GM23338 (cell line): ENCODE data around the gene AKNA. TPM values are rescaled to one million over a fixed set of nuclear protein-coding genes. Genes with fewer than 3 reads are reported as not detected.

Experiments used
- ATAC-seq: fragments of 200-7000 bp; cut with Tn5 transposase; 3 replicates; pipeline ENCODE4 v1.9.1; 2020
- DNase-seq: peaks from one replicate; pipeline ENCODE4 v3.0.0-alpha.2; 2015; ENCODE audit warnings: low spot score
- H2AFZ ChIP-seq: fragments of 200-600 bp; sonication (generic); 2 replicates; pipeline ENCODE4 v1.8.0; 2016; ENCODE audit warnings: antibody characterized with exemption, mild to moderate bottlenecking, moderate library complexity
- H3F3A ChIP-seq: fragments of 200-600 bp; sonication (generic); replicated peaks from 2 replicates; pipeline ENCODE4 v1.8.0; 2017; ENCODE audit warnings: antibody characterized with exemption, mixed run types, low read depth
- H3K27ac ChIP-seq: fragments of 200-600 bp; sonication (generic); 2 replicates; pipeline ENCODE4 v1.6.1; 2016; ENCODE audit warnings: low read depth
- H3K27me3 ChIP-seq: fragments of 200-600 bp; sonication (generic); 2 replicates; pipeline ENCODE4 v1.8.0; 2016; ENCODE audit warnings: mild to moderate bottlenecking, mixed run types, moderate library complexity; ENCODE audit not compliant: insufficient read depth
- H3K36me3 ChIP-seq: fragments of 200-600 bp; sonication (generic); 2 replicates; pipeline ENCODE4 v1.8.0; 2016; ENCODE audit warnings: mild to moderate bottlenecking; ENCODE audit not compliant: insufficient read depth
- H3K4me1 ChIP-seq: fragments of 200-600 bp; sonication (generic); 2 replicates; pipeline ENCODE4 v1.8.0; 2016; ENCODE audit warnings: mild to moderate bottlenecking, moderate library complexity; ENCODE audit not compliant: insufficient read depth
- H3K4me2 ChIP-seq: fragments of 200-600 bp; sonication (generic); 2 replicates; pipeline ENCODE4 v1.7.1; 2017; ENCODE audit warnings: mixed run types
- H3K4me3 ChIP-seq: fragments of 200-600 bp; sonication (generic); 2 replicates; pipeline ENCODE4 v1.6.1; 2016; ENCODE audit warnings: mixed run types
- H3K79me2 ChIP-seq: fragments of 200-600 bp; sonication (generic); replicated peaks from 2 replicates; pipeline ENCODE4 v1.8.0; 2017; ENCODE audit warnings: mild to moderate bottlenecking; ENCODE audit not compliant: insufficient read depth
- H3K9me2 ChIP-seq: fragments of 200-600 bp; sonication (generic); 2 replicates; pipeline ENCODE4 v1.8.0; 2017; ENCODE audit not compliant: insufficient read depth
- H4K20me1 ChIP-seq: fragments of 200-600 bp; sonication (generic); replicated peaks from 2 replicates; pipeline ENCODE4 v1.8.0; 2017; ENCODE audit warnings: mild to moderate bottlenecking; ENCODE audit not compliant: insufficient read depth
- H3K27ac Mint-ChIP-seq: 2 replicates; pipeline ENCODE4 v1.8.0; 2020; ENCODE audit warnings: inconsistent platforms, mild to moderate bottlenecking, moderate library complexity, mixed read lengths
- H3K27me3 Mint-ChIP-seq: 3 replicates; pipeline ENCODE4 v1.8.0; 2022; ENCODE audit warnings: low read depth, mild to moderate bottlenecking, moderate library complexity, mixed read lengths, inconsistent platforms; ENCODE audit not compliant: insufficient read depth, poor library complexity
- H3K36me3 Mint-ChIP-seq: 3 replicates; pipeline ENCODE4 v1.8.0; 2021; ENCODE audit warnings: low read depth, mild to moderate bottlenecking, inconsistent platforms, moderate library complexity, mixed read lengths
- H3K4me1 Mint-ChIP-seq: 3 replicates; pipeline ENCODE4 v1.8.0; 2020; ENCODE audit warnings: mild to moderate bottlenecking, inconsistent platforms, mixed read lengths
- H3K4me3 Mint-ChIP-seq: 3 replicates; pipeline ENCODE4 v1.8.0; 2021; ENCODE audit warnings: moderate library complexity, mild to moderate bottlenecking, inconsistent platforms, mixed read lengths
- H3K9me3 Mint-ChIP-seq: 3 replicates; pipeline ENCODE4 v1.8.0; 2020; ENCODE audit warnings: moderate library complexity, mild to moderate bottlenecking, inconsistent platforms, mixed read lengths
- CREB1 ChIP-seq: fragments of 250-450 bp; sonication (Bioruptor Pico); IDR thresholded peaks from 2 replicates; pipeline ENCODE4 v1.5.0; 2020; ENCODE audit warnings: low read depth, mild to moderate bottlenecking, moderate library complexity
- EZH2 ChIP-seq: fragments of 200-600 bp; sonication (generic); IDR thresholded peaks from one replicate; pipeline ENCODE4 v1.8.0; 2017; ENCODE audit warnings: antibody characterized with exemption, mild to moderate bottlenecking, low read depth; ENCODE audit not compliant: unreplicated experiment
- EZH2phosphoT487 ChIP-seq: fragments of 200-600 bp; sonication (generic); IDR thresholded peaks from one replicate; pipeline ENCODE4 v1.8.1; 2018; ENCODE audit warnings: antibody characterized with exemption; ENCODE audit not compliant: unreplicated experiment
- NANOG ChIP-seq: IDR thresholded peaks from 2 replicates; pipeline ENCODE4 v1.6.1; 2016; ENCODE audit warnings: antibody characterized with exemption, borderline replicate concordance
- POLR2AphosphoS5 ChIP-seq: IDR thresholded peaks from 2 replicates; pipeline ENCODE4 v1.6.1; 2016; ENCODE audit warnings: antibody characterized with exemption, low read depth
- STAT1 ChIP-seq: IDR thresholded peaks from one replicate; pipeline ENCODE4 v1.6.1; 2016; ENCODE audit warnings: antibody characterized with exemption; ENCODE audit not compliant: unreplicated experiment
- ZNF331 ChIP-seq: fragments of 250-450 bp; sonication (Bioruptor Pico); IDR thresholded peaks from 2 replicates; pipeline ENCODE4 v1.5.0; 2020; ENCODE audit warnings: low read depth, mild to moderate bottlenecking, moderate library complexity
- polyA plus RNA-seq: library from polyadenylated mRNA; unstranded; fragments of >200 nt; fragmentation: Nextera tagmentation; extraction: Ambion mirVana; gene quantifications from 2 replicates; pipeline ENCODE4 v1.2.1, GENCODE V29; 2016
- total RNA-seq: library from RNA; depleted of rRNA; stranded (reverse); fragments of >200 nt; shearing (Covaris generic); gene quantifications from 2 replicates; pipeline ENCODE4 v1.2.3, GENCODE V29; 2014
- TF ChIP-seq, protein P1 (sequence below): fragments of 250-450 bp; sonication (Bioruptor Pico); IDR thresholded peaks from 2 replicates; pipeline ENCODE4 v1.5.0; 2020; ENCODE audit warnings: mild to moderate bottlenecking, moderate library complexity
- TF ChIP-seq, protein P2 (sequence below), 2 experiments: fragments of 200-600 bp in 1 of 2; sonication (generic) in 1 of 2; conservative IDR thresholded peaks; 2 replicates each; pipeline versions ENCODE4 v1.5.1 to v1.6.1; 2016 to 2017; ENCODE audit warnings: antibody characterized with exemption in 2 of 2, low read depth in 2 of 2, mild to moderate bottlenecking in 2 of 2, moderate library complexity in 1 of 2
- TF ChIP-seq, protein P3 (sequence below): IDR thresholded peaks from 2 replicates; pipeline ENCODE4 v1.6.1; 2016; ENCODE audit warnings: antibody characterized with exemption

AKNA gene
- total and polyA plus RNA-seq, 2 experiments from 2014 or later: 9.0 to 28.1 TPM

- H3K4me2 ChIP-seq: peak overlapping the region; percentile 75
- H3K27me3 ChIP-seq: no peaks in the 10 kb centered on the region
- DNase-seq (no peak), ATAC-seq (no peak)
- peaks cover 12% of the 10 kb centered on the region; the same call in 1 of the 2 replicates for H3F3A ChIP-seq
- no peak for TF ChIP-seq STAT1
- TF ChIP-seq, protein P1, sequence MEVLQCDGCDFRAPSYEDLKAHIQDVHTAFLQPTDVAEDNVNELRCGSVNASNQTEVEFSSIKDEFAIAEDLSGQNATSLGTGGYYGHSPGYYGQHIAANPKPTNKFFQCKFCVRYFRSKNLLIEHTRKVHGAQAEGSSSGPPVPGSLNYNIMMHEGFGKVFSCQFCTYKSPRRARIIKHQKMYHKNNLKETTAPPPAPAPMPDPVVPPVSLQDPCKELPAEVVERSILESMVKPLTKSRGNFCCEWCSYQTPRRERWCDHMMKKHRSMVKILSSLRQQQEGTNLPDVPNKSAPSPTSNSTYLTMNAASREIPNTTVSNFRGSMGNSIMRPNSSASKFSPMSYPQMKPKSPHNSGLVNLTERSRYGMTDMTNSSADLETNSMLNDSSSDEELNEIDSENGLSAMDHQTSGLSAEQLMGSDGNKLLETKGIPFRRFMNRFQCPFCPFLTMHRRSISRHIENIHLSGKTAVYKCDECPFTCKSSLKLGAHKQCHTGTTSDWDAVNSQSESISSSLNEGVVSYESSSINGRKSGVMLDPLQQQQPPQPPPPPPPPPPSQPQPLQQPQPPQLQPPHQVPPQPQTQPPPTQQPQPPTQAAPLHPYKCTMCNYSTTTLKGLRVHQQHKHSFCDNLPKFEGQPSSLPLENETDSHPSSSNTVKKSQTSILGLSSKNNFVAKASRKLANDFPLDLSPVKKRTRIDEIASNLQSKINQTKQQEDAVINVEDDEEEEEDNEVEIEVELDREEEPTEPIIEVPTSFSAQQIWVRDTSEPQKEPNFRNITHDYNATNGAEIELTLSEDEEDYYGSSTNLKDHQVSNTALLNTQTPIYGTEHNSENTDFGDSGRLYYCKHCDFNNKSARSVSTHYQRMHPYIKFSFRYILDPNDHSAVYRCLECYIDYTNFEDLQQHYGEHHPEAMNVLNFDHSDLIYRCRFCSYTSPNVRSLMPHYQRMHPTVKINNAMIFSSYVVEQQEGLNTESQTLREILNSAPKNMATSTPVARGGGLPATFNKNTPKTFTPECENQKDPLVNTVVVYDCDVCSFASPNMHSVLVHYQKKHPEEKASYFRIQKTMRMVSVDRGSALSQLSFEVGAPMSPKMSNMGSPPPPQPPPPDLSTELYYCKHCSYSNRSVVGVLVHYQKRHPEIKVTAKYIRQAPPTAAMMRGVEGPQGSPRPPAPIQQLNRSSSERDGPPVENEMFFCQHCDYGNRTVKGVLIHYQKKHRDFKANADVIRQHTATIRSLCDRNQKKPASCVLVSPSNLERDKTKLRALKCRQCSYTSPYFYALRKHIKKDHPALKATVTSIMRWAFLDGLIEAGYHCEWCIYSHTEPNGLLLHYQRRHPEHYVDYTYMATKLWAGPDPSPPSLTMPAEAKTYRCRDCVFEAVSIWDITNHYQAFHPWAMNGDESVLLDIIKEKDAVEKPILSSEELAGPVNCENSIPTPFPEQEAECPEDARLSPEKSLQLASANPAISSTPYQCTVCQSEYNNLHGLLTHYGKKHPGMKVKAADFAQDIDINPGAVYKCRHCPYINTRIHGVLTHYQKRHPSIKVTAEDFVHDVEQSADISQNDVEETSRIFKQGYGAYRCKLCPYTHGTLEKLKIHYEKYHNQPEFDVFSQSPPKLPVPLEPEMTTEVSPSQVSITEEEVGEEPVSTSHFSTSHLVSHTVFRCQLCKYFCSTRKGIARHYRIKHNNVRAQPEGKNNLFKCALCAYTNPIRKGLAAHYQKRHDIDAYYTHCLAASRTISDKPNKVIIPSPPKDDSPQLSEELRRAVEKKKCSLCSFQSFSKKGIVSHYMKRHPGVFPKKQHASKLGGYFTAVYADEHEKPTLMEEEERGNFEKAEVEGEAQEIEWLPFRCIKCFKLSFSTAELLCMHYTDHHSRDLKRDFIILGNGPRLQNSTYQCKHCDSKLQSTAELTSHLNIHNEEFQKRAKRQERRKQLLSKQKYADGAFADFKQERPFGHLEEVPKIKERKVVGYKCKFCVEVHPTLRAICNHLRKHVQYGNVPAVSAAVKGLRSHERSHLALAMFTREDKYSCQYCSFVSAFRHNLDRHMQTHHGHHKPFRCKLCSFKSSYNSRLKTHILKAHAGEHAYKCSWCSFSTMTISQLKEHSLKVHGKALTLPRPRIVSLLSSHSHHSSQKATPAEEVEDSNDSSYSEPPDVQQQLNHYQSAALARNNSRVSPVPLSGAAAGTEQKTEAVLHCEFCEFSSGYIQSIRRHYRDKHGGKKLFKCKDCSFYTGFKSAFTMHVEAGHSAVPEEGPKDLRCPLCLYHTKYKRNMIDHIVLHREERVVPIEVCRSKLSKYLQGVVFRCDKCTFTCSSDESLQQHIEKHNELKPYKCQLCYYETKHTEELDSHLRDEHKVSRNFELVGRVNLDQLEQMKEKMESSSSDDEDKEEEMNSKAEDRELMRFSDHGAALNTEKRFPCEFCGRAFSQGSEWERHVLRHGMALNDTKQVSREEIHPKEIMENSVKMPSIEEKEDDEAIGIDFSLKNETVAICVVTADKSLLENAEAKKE: no peak
- no peak for TF ChIP-seq ZNF331 (CRISPR knock-in tag)
- TF ChIP-seq POLR2AphosphoS5: no peak
- no peak for TF ChIP-seq EZH2phosphoT487
- TF ChIP-seq EZH2: no peak
- TF ChIP-seq, protein P2, sequence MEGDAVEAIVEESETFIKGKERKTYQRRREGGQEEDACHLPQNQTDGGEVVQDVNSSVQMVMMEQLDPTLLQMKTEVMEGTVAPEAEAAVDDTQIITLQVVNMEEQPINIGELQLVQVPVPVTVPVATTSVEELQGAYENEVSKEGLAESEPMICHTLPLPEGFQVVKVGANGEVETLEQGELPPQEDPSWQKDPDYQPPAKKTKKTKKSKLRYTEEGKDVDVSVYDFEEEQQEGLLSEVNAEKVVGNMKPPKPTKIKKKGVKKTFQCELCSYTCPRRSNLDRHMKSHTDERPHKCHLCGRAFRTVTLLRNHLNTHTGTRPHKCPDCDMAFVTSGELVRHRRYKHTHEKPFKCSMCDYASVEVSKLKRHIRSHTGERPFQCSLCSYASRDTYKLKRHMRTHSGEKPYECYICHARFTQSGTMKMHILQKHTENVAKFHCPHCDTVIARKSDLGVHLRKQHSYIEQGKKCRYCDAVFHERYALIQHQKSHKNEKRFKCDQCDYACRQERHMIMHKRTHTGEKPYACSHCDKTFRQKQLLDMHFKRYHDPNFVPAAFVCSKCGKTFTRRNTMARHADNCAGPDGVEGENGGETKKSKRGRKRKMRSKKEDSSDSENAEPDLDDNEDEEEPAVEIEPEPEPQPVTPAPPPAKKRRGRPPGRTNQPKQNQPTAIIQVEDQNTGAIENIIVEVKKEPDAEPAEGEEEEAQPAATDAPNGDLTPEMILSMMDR (conservative IDR thresholded peaks at IDR 0.05; ENCODE audit: low read depth in 2 of 2): no peak
- TF ChIP-seq CREB1 (CRISPR knock-in tag): no peak
- TF ChIP-seq, protein P3, sequence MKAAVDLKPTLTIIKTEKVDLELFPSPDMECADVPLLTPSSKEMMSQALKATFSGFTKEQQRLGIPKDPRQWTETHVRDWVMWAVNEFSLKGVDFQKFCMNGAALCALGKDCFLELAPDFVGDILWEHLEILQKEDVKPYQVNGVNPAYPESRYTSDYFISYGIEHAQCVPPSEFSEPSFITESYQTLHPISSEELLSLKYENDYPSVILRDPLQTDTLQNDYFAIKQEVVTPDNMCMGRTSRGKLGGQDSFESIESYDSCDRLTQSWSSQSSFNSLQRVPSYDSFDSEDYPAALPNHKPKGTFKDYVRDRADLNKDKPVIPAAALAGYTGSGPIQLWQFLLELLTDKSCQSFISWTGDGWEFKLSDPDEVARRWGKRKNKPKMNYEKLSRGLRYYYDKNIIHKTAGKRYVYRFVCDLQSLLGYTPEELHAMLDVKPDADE: no peak
- TF ChIP-seq NANOG: no peak
- H3K27ac ChIP-seq: peak overlapping the region; percentile 97
- no peak overlapping the region for H2AFZ ChIP-seq
- Mint-ChIP-seq H3K4me1 (peaks cover 39% of the 10 kb centered on the region), H3K9me3 (no peaks in the 10 kb centered on the region), H3K4me3 (peak overlapping the region; percentile 6; the same call in 1 of the 3 replicates), H3K36me3 (peaks cover 51% of the 10 kb centered on the region), H3K27me3 (peaks cover 7% of the 10 kb centered on the region), H3K27ac (peak overlapping the region; percentile 7)
- no peaks in the 10 kb centered on the region for H4K20me1 ChIP-seq
- H3K79me2 ChIP-seq: peaks cover 4% of the 10 kb centered on the region; the same call in 1 of the 2 replicates
- peak overlapping the region; percentile 50; the same call in 1 of the 2 replicates for H3K4me3 ChIP-seq
- H3K36me3 ChIP-seq: no peaks in the 10 kb centered on the region
- H3K9me2 ChIP-seq: 0 out of 2 replicates have a peak, but pooled peaks cover 6% of the 10 kb centered on the region
- peaks cover 45% of the 10 kb centered on the region for H3K4me1 ChIP-seq
These were observed 18.3 kb downstream of the AKNA start for GRCh38 chr9:114369216-114370130.
